K562 (cell line): Measurements from ENCODE around the gene KDM2A. TPM values are rescaled to one million over a fixed set of nuclear protein-coding genes. Genes with fewer than 3 reads are reported as not detected.

Source experiments
- BMI1 ChIP-seq: fragments of 150-350 bp; IDR thresholded peaks from 2 replicates; pipeline ENCODE4 v1.6.1; 2014; ENCODE audit warnings: low read length
- BRD9 ChIP-seq: fragments of 450-650 bp; IDR thresholded peaks from 2 replicates; pipeline ENCODE4 v1.6.1; 2018; ENCODE audit warnings: low read depth; ENCODE audit not compliant: partially characterized antibody
- CSDE1 ChIP-seq, 2 experiments: fragments of 450-650 bp; IDR thresholded peaks; 2 replicates each; pipeline ENCODE4 v1.6.1; 2016; ENCODE audit warnings: mild to moderate bottlenecking in 1 of 2
- ESRRA ChIP-seq: fragments of 450-650 bp; IDR thresholded peaks from 2 replicates; pipeline ENCODE4 v1.6.1; 2014; ENCODE audit warnings: low read depth, mild to moderate bottlenecking, moderate library complexity, borderline replicate concordance
- FOXM1 ChIP-seq, 2 experiments: fragments of 450-650 bp in 1 of 2; sonication (generic) in 1 of 2; formaldehyde crosslinking in 1 of 2; IDR thresholded peaks; 2 replicates each; pipeline versions ENCODE4 v1.6.1 to v1.9.0; 2017 to 2022; ENCODE audit warnings: low read depth in 2 of 2, mild to moderate bottlenecking in 2 of 2, missing genetic modification reagents in 1 of 2, moderate library complexity in 1 of 2
- KLF10 ChIP-seq: fragments of 250-450 bp; sonication (Bioruptor Pico); IDR thresholded peaks from 2 replicates; pipeline ENCODE4 v1.6.1; 2021; ENCODE audit warnings: matching md5 sums
- LEF1 ChIP-seq: fragments of 450-650 bp; IDR thresholded peaks from 2 replicates; pipeline ENCODE4 v1.6.1; 2016; ENCODE audit warnings: mild to moderate bottlenecking
- MCM2 ChIP-seq: fragments of 450-650 bp; IDR thresholded peaks from 2 replicates; pipeline ENCODE4 v1.6.1; 2017; ENCODE audit warnings: low read depth, mild to moderate bottlenecking
- SRSF9 ChIP-seq: fragments of 200-400 bp; formaldehyde crosslinking; IDR thresholded peaks from 2 replicates; pipeline ENCODE4 v1.6.1; 2017; ENCODE audit warnings: low read depth, low read length, borderline replicate concordance
- TFAM ChIP-seq: fragments of 250-450 bp; sonication (Bioruptor Pico); conservative IDR thresholded peaks from 2 replicates; pipeline ENCODE4 v1.5.0; 2021; ENCODE audit warnings: mild to moderate bottlenecking, moderate library complexity
- XRCC4 ChIP-seq: IDR thresholded peaks from one replicate; pipeline ENCODE4 v1.6.1; 2011; ENCODE audit not compliant: insufficient read depth, insufficient read length; ENCODE audit errors: extremely low read depth
- YY1 ChIP-seq, 3 experiments: IDR thresholded peaks; 2 replicates each; pipeline ENCODE4 v1.6.1; 2011; ENCODE audit warnings: low read length in 2 of 3, mild to moderate bottlenecking in 2 of 3, moderate library complexity in 2 of 3, borderline replicate concordance in 1 of 3, control low read depth in 1 of 3, low read depth in 1 of 3; ENCODE audit not compliant: insufficient read depth in 3 of 3, insufficient replicate concordance in 2 of 3, control insufficient read depth in 1 of 3, insufficient read length in 1 of 3; ENCODE audit errors: extremely low read depth in 1 of 3
- ZNF232 ChIP-seq: sonication (generic); formaldehyde crosslinking; IDR thresholded peaks from 2 replicates; pipeline ENCODE4 v1.8.0; 2022; ENCODE audit warnings: mild to moderate bottlenecking, missing genetic modification reagents
- ZNF239 ChIP-seq: fragments of 250-450 bp; sonication (Bioruptor Pico); IDR thresholded peaks from 2 replicates; pipeline ENCODE4 v1.4.0; 2020; ENCODE audit warnings: mild to moderate bottlenecking
- ZZZ3 ChIP-seq: fragments of 450-650 bp; IDR thresholded peaks from 2 replicates; pipeline ENCODE4 v1.6.1; 2016; ENCODE audit warnings: antibody characterized with exemption, mild to moderate bottlenecking, moderate library complexity
- polyA plus RNA-seq, 8 experiments: library from polyadenylated mRNA; depleted of rRNA in 4 of 8; stranded (reverse) in 5 of 8; unstranded in 3 of 8; fragments of >200 nt; fragmentation: Nextera tagmentation in 2 of 8; fragmentation: Illumina TruSeq in 1 of 8; extraction: Ambion mirVana in 2 of 8; extraction: Trizol in 1 of 8; gene quantifications; 2 replicates each; pipeline versions ENCODE4 v1.2.1 to v1.2.3, GENCODE V29; 2011 to 2014; ENCODE audit warnings: inconsistent platforms in 1 of 8, missing spikeins in 1 of 8
- total RNA-seq, 7 experiments: library from RNA; depleted of rRNA in 6 of 7; stranded (reverse); fragments of >200 nt in 6 of 7; fragmentation: Illumina TruSeq in 2 of 7; extraction: Trizol in 2 of 7; gene quantifications; 2 replicates each; pipeline versions ENCODE4 v1.2.1 to v1.2.3, GENCODE V29; 2011 to 2021; ENCODE audit warnings: low replicate concordance in 1 of 7
- TF ChIP-seq, protein P1 (sequence below): conservative IDR thresholded peaks from 2 replicates; pipeline ENCODE4 v1.6.1; 2011; ENCODE audit warnings: low read depth, mild to moderate bottlenecking, low read length; ENCODE audit not compliant: control insufficient read depth
- TF ChIP-seq, protein P2 (sequence below): fragments of 150-350 bp; IDR thresholded peaks from 2 replicates; pipeline ENCODE4 v1.6.1; 2014; ENCODE audit warnings: low read depth, mild to moderate bottlenecking, low read length, borderline replicate concordance
- TF ChIP-seq, protein P3 (sequence below): fragments of 450-650 bp; IDR thresholded peaks from 2 replicates; pipeline ENCODE4 v1.7.1; 2018; ENCODE audit warnings: mild to moderate bottlenecking, low read depth; ENCODE audit not compliant: partially characterized antibody
- TF ChIP-seq, protein P4 (sequence below): sonication (generic); formaldehyde crosslinking; IDR thresholded peaks from 2 replicates; pipeline ENCODE4 v1.8.0; 2022; ENCODE audit warnings: mild to moderate bottlenecking, missing genetic modification reagents

KDM2A gene
- total and polyA plus RNA-seq, 9 of the 15 experiments (the other 6 are each of a cell fraction or from before 2014, with no cell fraction given): 5.0 to 39.3 (median 21.3) TPM

DNA sequence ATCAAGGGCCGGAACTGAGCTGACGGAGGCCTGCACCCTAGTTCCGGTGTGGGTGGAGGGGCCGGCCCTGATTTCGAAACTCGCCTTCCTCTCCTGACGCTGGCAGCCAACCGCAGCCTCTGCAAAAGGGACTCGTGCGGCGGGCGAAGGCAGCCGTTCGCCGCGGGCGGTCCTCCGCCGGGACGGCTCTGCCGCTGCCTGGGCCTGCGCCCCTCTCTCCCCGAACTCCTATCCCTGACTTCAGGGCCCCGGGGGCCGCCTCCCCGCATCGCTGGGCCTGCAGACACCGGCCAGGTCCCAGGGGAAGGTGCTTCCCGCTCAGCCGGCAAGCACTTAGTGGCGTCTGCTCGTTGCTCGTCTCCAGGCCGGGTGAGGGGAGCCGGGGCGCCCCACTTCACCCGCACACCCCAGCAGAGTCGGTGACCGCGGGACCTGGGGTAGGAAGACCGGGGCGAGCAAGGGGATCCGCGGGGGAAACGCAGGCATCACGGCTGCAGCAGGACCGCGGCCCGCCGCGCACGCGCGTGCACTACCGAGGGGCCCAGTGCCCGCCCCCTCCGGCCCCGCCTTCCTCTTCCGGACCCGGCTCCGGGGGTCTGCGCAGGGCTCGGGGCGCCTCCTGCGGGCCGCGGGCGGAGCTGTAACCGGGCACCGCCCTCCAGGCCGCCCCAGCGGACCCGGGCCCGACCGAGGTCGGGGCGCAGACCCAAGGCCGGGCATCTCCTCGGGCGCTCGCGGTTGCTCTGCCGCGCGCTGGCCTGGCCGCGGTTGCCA is 169.6 kb downstream of the KDM2A start (continued):
- TF ChIP-seq FOXM1 (IDR thresholded peaks at IDR 0.05; ENCODE audit: low read depth): no peak
- no peak for TF ChIP-seq FOXM1 (CRISPR knock-in tag; IDR thresholded peaks at IDR 0.05; ENCODE audit: low read depth)
- no peak for TF ChIP-seq BMI1
- TF ChIP-seq, protein P1, sequence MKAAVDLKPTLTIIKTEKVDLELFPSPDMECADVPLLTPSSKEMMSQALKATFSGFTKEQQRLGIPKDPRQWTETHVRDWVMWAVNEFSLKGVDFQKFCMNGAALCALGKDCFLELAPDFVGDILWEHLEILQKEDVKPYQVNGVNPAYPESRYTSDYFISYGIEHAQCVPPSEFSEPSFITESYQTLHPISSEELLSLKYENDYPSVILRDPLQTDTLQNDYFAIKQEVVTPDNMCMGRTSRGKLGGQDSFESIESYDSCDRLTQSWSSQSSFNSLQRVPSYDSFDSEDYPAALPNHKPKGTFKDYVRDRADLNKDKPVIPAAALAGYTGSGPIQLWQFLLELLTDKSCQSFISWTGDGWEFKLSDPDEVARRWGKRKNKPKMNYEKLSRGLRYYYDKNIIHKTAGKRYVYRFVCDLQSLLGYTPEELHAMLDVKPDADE: 0 out of 2 replicates have a peak, but pooled peaks have one; percentile 34
- no peak for TF ChIP-seq BRD9
- TF ChIP-seq, protein P2, sequence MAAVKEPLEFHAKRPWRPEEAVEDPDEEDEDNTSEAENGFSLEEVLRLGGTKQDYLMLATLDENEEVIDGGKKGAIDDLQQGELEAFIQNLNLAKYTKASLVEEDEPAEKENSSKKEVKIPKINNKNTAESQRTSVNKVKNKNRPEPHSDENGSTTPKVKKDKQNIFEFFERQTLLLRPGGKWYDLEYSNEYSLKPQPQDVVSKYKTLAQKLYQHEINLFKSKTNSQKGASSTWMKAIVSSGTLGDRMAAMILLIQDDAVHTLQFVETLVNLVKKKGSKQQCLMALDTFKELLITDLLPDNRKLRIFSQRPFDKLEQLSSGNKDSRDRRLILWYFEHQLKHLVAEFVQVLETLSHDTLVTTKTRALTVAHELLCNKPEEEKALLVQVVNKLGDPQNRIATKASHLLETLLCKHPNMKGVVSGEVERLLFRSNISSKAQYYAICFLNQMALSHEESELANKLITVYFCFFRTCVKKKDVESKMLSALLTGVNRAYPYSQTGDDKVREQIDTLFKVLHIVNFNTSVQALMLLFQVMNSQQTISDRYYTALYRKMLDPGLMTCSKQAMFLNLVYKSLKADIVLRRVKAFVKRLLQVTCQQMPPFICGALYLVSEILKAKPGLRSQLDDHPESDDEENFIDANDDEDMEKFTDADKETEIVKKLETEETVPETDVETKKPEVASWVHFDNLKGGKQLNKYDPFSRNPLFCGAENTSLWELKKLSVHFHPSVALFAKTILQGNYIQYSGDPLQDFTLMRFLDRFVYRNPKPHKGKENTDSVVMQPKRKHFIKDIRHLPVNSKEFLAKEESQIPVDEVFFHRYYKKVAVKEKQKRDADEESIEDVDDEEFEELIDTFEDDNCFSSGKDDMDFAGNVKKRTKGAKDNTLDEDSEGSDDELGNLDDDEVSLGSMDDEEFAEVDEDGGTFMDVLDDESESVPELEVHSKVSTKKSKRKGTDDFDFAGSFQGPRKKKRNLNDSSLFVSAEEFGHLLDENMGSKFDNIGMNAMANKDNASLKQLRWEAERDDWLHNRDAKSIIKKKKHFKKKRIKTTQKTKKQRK: no peak
- TF ChIP-seq LEF1: peak; percentile 75
- no peak for TF ChIP-seq ZZZ3
- no peak for TF ChIP-seq ZNF239 (CRISPR knock-in tag)
- TF ChIP-seq, protein P3, sequence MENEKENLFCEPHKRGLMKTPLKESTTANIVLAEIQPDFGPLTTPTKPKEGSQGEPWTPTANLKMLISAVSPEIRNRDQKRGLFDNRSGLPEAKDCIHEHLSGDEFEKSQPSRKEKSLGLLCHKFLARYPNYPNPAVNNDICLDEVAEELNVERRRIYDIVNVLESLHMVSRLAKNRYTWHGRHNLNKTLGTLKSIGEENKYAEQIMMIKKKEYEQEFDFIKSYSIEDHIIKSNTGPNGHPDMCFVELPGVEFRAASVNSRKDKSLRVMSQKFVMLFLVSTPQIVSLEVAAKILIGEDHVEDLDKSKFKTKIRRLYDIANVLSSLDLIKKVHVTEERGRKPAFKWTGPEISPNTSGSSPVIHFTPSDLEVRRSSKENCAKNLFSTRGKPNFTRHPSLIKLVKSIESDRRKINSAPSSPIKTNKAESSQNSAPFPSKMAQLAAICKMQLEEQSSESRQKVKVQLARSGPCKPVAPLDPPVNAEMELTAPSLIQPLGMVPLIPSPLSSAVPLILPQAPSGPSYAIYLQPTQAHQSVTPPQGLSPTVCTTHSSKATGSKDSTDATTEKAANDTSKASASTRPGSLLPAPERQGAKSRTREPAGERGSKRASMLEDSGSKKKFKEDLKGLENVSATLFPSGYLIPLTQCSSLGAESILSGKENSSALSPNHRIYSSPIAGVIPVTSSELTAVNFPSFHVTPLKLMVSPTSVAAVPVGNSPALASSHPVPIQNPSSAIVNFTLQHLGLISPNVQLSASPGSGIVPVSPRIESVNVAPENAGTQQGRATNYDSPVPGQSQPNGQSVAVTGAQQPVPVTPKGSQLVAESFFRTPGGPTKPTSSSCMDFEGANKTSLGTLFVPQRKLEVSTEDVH: peak; percentile 21
- TF ChIP-seq, protein P4, sequence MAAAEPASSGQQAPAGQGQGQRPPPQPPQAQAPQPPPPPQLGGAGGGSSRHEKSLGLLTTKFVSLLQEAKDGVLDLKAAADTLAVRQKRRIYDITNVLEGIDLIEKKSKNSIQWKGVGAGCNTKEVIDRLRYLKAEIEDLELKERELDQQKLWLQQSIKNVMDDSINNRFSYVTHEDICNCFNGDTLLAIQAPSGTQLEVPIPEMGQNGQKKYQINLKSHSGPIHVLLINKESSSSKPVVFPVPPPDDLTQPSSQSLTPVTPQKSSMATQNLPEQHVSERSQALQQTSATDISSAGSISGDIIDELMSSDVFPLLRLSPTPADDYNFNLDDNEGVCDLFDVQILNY: peak; percentile 91
- no peak for TF ChIP-seq TFAM (CRISPR knock-in tag)
- TF ChIP-seq SRSF9: no peak
- no peak for TF ChIP-seq KLF10 (CRISPR knock-in tag)
- no peak for TF ChIP-seq CSDE1 (IDR thresholded peaks at IDR 0.05)
- peak in 2 of 3 experiments; percentile 16 to 68 for TF ChIP-seq YY1 (IDR thresholded peaks at IDR 0.05; ENCODE audit: borderline replicate concordance in 1 of 3, control insufficient read depth in 1 of 3, extremely low read depth in 1 of 3, insufficient read depth in 3 of 3, insufficient read length in 1 of 3, insufficient replicate concordance in 2 of 3, low read depth in 1 of 3, low read length in 2 of 3)
- peak; percentile 83; the same call in 1 of the 2 replicates for TF ChIP-seq ESRRA
- TF ChIP-seq ZNF232 (CRISPR knock-in tag): no peak
- no peak for TF ChIP-seq XRCC4
- TF ChIP-seq MCM2: no peak
